Measurements from ENCODE around the gene CAT.

DNA sequence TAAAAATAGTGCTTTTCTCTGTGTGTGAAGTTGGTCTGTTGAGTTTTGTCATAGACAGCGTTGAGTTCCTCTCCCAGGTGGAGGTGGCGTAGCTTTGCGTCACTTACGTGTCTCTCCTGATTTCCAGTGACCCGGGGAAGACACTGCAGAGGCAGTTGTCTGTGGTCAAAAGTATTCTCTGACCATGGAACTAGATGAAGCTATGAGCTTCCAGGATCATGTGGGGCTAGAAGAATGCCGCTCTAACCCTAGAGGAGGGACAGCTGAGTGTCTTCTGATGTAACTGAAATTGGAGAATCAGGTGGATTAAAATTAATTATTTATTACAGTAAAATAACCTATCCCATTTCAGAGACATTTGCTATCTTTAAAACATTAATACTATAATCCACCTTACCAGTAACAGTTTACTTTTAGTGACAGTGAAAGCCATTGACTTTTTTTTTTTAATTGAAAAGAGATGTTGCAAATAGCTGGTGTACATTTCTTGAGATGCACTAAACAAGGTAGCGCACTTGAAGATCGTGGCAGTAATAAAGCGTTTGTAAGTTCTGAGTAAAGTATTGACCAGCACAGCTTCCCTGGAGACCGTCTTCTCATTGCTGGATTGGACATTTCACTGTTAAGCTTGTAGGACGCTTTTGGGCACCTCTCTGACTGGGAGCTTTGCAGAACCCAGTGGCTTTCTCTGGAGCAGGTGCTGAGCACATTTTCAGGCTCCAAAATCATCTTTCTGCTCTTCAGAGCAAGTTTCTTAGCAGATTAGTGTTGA is 9.7 kb downstream of the CAT start:
- no peak for TF ChIP-seq EZH2phosphoT487 (IDR thresholded peaks at IDR 0.05)
- TF ChIP-seq EZH2 (IDR thresholded peaks at IDR 0.05) = no peak

Measured in neural progenitor cell (in vitro differentiated cells).